HG02571 (cell line): ENCODE results near the gene GPC5.
"Not testable (repeated sequence)": the region's sequence is repeated elsewhere in the genome, so short reads cannot be mapped to it uniquely, and the experiment has no call there.

ENCODE experiments used
- ATAC-seq: cut with Tn5 transposase; IDR thresholded peaks from one replicate; pipeline ENCODE4 v1.9.1; 2021; ENCODE audit warnings: mild to moderate bottlenecking, moderate library complexity; ENCODE audit not compliant: unreplicated experiment

The GPC5 gene

DNA sequence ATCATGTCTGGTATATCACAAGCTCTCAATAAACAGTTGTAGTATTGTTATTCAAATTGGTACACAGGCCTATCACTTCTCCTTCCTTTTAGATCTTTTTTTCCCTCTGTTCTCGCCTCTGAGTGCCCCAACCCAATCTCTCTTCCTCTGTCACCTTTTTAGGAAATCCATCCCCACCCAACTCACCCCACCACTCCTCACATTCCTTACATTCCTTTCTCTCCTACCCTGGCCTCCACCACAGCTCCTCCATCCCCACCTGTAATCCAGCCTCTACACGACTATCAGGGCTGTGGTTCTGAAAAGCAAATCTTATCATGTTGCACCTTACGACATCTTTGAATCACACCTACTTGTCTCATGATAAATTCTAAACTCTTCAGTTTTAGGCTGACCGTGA is 1282.8 kb downstream of the GPC5 start:
- no peak for ATAC-seq

DNA sequence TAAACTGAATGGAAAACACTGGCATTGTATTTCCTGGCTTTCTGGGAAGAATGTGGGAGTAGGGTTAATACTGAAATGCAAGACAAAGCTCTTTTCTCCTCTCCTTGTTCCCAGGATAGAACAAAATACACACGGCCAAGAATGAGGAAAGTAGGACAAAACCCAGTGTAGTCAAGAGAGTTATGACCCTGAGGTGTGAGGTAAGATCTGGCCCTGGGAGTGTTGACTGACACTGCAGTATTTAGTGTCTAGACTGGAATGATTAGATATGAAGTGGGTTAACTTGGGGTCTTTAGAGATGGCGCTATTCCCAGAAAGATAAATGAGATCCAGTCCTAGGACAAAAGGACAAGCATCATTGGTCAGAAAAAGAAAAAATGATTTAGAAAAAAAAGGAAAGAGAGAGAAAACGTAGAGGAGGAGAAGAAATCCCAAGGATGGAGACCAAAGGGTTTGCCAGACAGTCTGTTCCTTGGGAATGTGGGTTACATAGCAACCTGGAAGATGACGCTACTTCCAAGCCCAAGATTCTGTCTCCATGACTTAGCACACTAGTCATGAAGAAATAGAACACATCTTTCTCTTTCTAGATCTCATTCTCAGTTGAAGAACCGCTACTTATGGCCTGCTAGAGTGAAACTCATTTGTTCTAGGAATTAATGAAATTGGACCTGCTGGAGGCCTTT is 1284.6 kb downstream of the GPC5 start:
- ATAC-seq, result no peak

DNA sequence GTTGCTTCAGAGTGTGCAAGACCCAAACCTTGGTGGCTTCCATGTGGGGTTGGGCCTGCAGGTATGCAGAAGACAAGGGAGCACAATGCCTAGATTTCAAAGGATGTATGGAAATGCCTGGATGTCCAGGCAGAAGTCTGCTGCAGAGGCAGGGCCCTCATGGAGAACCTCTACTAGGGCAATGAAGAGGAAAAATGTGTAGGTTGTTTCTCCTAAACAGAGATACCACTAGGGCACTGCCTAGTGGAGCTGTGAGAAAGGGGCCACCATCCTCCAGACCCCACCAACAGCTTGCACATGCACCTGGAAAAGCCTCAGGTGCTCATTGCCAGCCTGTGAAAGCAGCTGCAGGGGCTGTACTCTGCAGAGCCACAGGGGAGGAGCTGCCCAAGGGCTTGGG is 1295.6 kb downstream of the GPC5 start:
- ATAC-seq, result no peak

DNA sequence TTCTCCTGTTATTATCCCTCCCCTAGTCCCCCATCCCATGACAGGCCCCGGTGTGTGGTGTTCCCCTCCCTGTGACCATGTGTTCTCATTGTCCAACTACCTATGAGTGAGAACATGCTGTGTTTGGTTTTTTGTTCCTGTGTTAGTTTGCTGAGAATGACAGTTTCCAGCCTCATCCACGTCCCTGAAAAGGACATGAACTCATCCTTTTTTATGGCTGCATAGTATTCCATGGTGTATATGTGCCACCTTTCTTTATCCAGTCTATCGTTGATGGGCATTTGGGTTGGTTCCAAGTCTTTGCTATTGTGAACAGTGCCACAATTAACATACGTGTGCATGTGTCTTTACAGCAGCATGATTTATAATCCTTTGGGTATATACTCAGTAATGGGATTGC is 1297.4 kb downstream of the GPC5 start:
- not testable (repeated sequence) for ATAC-seq

DNA sequence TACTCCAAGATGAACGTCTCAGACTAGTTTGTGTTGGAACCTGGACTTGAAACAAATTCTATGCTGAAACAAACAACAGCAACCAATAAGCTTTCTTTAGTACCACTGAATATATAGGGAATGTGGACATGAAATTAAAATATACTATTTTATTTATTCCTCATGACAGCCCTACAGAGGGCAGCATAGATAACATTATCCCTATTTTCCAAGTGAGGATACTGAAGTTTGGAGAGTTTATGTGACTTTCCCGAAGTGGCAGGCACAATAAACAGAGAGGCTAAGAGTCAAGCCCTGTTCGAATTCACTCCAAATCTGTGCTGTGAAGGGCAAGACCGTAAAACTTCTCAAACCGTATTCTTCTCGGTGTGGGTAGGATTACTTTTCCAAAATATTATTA is 1318.3 kb downstream of the GPC5 start:
- no peak for ATAC-seq

DNA sequence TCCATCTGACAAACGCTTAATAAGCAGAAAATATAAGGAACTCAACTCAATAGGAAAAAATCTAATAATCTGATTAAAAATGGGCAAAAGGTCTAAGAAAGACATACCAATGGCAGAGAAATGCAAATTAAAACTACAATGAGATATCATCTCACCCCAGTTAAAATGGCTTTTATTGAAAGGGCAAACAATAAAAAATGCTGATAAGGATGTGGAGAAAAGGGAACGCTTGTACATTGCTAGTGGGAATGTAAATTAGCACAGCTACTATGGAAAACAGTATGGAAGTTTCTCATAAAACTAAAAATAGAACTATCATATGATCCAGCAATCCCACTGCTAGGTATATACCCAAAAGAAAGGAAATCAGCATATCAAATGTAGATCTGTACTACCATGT is 1319.4 kb downstream of the GPC5 start:
- ATAC-seq, result no peak

DNA sequence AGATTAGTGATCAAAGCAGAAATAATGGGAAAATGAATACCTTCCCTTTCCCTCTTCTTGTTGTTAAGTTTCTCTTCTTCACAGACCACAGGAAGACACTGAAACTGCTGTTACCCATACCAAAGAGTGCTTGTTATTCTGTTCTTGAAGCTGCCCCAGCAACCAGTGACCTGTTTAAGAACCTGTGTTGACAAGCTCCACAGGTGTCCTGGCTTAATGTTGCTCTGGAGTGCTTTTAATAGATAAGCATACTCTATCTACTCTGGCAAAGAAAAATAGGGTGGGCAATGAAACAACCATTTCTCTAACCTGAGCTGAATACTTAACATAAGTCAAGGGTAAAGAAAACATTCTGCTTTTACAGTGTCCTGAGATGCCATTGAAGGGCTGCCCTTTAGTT is 1321.4 kb downstream of the GPC5 start:
- no peak for ATAC-seq

DNA sequence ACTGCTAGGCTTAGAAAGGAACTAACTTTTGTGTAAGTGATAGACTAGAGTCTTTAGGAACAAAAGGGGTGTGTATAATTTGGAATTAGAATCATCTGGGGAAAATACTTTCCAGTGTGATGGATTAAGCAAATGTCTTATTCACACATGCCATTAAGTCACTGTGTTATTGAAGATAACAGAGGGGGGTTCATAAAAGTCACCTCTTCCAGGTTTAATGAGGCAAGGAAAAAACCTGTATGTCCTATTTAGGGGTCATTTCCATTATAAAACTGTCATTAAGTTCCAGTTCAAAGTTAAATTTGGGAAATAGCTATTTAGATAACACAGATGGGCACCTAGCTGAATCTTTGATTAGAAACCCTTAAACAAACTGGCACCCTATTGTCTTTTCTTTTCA is 1323.2 kb downstream of the GPC5 start:
- ATAC-seq, result no peak

DNA sequence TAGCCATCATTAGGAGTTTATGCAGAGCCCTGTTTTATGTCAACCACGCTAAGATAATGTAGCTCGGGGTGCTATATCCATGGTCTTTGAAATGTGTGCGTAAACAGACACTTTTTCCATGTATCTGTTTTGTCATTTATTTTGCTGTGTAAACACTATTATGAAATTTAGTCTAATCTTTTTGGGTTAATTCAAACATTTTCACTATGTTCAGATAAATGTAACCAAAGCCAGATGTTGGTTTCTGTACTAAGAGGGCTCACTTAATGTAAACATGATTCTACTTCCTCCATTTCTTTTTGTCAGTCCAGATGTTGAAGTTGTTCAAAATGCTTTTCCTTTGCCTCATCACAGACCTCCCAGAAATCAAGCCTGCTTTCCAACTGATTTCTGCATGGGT is 1328.7 kb downstream of the GPC5 start:
- ATAC-seq, result no peak

DNA sequence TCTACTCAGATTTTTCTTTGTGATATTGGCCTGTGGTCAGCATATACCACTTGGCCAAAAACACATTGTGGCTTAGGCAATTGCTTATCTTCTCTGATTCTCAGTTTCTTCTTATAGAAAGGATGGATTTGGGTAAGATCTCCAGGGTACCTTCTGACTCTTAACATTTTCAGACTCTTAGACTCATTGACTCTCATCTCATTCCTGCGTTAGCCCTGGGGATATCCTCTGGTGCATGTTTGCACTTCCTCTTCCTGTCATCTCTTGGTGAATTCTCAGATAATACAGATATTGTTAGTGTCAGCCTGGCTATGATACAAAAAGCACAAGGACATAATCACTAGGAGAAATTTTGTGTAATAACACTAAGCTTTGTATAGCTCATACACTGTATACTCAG is 1335.6 kb downstream of the GPC5 start:
- no peak for ATAC-seq

DNA sequence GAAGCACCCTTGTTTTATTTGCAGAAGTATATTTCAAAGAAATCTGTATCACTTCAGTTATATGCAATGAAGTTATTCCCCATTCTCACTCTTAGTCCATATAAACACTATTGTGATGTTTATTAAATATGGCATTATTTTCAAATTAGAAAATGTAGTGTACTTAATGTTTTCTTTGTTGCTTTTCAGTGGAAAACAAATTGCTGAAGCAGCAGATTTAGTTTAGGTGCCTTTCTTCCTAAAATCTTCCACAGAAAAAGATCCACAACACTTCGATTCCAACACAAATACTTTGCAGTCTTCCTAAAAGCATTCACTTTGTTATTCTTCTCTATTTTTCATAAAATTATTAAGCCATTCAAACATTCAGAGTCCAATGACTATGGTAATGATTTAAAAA is 1336.1 kb downstream of the GPC5 start:
- no peak for ATAC-seq

DNA sequence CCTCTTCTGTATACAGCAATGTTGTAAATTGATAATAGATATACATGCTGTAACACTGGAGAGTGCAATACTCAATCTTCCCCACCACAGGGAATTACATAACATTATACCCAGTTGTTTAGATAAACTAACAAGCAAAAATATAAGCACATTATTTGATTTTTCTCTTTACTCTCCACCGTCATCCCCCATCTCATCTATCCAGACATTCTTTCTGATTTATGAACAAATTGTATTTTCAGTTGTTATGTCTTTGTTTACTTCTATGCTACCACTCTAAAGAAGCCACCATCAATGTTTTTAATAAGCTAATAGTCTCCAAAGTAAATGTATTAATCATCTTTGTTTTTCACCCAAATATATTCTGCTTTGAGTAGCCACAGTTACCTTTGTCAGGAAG is 1337.5 kb downstream of the GPC5 start:
- ATAC-seq, result no peak

DNA sequence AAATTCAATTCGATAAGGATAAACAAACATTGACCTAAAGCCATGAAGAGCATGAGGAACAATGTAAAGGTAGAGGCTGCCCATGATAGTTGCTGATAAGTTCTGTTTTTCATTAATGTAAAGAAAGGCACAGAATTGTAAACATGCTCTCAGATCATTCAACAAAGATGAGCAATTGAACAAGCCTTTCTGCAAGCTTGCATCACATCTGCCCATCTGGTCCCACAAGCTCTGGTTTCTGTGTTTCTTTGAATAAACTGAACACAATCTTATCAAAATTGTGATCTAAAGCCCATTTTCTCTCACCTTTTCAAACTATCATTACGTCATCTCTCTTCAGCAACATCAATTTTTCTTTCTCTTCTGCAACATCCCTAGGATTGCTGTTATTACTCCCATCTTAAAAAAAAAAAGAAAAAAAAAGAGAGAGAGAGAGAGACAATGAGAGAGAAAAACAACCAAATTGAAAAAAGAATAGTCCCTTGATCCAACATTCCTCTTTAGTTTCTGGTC is 1340.9 kb downstream of the GPC5 start:
- no peak for ATAC-seq

DNA sequence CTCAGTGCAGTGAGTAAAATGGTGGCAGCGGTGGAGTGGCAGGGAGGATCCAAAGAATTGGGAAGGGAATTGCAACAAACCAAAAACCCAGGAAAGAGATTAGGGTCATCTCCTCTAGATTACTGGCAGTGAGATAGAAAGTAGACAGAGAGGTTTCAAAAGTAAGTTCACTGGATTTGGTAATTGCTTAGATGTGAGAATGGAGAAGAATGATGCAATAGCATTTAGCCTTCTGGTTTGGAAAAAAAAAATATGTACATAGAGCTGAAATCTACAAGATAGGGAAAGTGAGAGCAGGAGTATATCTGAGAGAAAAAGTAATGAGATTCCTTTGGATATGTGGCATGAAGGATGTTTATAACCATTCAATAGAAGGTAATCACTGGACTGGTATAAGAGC is 1345.6 kb downstream of the GPC5 start:
- no peak for ATAC-seq

DNA sequence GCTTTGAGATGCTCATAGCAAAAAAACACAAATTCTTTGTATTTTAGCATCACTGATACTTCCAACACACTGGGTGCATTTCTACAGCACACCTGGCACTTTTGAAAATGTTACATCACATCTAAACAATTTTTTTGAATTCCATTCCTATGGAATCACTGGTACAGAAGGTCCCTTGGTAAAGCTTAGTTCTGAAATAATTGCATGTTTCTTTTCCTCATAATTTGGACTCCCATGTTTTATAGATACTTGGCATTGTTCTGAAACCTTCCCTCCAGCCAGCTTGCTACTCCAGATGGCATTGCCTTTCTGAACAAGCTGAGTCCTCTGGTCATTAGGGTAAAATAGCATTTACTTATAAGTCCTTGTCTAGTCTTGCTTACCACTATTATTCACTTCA is 1346.8 kb downstream of the GPC5 start:
- ATAC-seq, result no peak

DNA sequence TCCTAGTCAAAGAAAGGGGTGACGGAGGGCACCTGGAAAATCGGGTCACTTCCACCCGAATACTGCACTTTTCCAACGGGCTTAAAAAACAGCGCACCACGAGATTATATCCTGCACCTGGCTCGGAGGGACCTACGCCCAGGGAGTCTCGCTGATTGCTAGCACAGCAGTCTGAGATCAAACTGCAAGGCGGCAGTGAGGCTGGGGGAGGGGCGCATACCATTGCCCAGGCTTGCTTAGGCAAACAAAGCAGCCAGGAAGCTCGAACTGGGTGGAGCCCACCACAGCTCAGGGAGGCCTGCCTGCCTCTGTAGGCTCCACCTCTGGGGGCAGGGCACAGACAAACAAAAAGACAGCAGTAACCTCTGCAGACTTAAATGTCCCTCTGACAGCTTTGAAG is 1354.3 kb downstream of the GPC5 start:
- ATAC-seq, result not testable (repeated sequence)

DNA sequence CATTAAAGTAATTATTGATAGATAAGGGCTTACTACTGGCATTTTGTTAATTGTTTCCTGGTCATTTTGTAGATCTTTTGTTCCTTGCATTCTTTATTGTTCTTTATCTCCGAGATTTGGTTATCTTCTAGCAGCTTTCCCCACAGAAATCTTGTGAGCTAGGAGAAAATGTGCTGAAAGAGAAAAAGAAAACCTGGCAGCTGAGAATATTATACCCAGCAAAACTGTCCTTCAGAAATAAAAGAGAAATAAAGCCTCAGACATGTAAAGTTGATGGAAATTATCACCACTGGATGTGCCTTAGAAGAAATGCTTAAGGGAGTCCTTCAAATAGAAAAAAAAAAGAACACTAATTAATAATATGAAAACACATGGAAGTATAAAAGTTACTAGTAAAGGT is 1363.3 kb downstream of the GPC5 start:
- ATAC-seq, result no peak

DNA sequence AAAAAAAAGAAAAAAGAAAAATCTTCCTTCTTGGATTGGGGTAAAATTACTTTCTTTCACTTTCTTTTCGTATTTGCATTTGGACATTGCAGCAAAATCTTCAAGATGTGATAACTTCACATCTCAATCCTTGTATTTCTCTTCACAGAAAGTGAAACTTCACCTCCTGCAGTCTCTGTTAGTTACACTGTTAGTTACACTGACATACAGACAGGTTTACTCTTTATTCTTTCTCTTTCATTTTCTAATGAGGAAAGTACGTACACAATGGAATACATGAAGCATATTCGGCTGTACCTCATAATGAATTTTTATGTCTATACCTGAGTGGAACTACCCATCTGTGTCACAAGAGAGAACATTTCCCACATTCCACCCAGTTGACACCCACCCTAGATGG is 1369.0 kb downstream of the GPC5 start:
- no peak for ATAC-seq

DNA sequence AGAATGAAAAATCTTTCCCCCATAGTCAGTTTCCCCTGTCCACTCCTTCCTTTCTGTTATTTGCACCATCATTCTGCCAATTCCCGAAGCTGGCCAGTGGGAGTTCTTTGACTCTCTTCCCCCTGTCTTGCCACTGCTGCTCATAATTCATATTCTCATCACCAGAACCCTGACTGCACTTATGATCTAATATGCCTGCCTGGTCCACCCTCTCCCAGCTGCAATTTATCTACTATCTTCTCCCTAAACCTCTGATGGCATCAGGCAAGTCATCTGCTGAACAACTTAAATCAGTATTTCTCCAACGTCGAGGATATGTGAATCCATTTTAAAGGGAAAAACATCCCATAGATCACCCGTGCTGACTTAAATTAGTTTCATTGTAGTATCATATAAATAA is 1370.2 kb downstream of the GPC5 start:
- ATAC-seq, result no peak

DNA sequence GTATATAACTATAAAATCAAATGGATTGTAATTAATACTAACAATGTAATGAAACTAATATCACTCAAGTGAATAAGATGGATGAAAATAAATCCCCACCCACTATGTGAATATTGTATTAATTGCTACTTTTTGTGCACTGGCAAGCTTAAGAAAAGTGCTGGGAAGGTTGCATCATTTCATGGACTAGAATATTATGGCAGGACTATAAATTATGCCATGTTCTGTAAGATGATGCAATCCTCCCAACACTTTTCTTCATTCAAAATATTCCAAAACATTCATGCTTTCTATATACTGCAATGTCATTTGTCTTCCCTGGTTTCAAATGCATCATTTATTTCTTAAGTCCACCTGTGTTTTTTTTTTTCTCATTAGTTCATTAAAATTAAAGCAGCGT is 1370.6 kb downstream of the GPC5 start:
- no peak for ATAC-seq

DNA sequence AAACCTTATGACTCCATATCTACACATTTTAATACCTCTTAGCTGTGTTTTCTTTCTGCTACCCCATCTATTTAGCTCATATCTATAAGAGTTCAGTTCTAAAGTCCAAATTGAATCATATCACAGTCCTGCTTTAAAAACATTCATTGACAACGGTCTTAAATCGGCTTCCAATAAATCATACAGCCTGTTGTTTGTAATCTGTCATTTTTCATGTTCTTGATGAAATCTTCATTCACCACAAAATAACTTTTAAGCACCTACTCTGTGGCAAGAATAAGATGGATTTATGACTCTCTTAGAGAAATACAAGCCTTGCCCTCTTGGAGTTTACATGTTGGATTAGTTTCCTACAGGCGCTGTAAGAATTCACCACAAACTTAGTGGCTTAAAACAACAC is 1377.2 kb downstream of the GPC5 start:
- ATAC-seq, result no peak

DNA sequence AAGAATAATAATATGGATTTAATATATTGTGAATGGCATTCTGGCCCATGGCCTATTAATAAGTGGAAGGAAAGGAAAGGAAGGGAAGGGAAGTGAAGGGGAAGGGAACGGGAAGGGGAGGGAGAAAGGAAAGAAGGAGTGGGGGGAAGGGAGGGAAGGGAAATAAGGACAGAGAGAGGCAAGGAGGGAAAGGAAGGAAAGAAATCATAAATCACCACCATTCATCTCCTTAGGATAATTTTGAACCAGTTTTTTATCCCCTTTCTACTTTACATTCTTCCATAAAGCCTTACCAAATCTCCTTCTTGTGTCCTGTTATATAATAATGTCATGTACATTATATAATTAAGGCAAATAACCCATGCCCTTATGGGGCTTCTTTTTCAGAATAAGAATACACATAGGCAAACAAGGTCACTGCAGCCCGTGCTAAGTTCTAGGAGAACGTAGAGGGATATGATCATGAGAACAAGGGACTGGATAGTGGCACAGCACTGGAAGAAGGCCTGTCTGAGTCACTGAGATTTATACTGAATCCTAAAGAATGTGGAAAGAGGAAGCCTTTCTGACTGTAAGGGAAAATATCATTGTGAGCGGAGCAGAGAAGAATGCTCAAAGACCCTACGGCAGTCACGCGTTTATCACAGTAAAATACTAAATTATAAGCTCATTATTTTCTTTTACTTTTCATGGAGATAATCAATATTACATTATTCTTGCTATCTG is 1383.7 kb downstream of the GPC5 start:
- no peak for ATAC-seq

DNA sequence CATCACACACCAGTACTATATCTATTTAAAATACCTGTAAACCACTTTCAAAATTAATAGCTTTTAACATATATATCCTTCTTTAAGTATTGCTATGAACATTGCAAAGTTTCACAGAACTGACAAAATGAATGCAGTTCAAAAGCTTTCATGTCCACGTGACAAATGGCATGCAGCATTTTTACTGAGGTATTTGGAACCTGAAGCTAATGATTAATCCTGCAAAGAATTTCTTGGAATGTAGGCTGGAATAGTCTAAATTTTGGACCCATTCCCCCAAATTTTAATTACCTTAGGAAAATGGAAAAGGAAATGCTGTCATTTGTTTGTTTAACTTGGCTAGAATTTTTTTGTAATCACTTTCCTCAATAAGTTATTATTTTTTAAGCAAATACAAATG is 1404.4 kb downstream of the GPC5 start:
- ATAC-seq, result no peak
